Skeletal muscle tissue (tissue), 4 donors: ENCODE data around the gene CDC6. TPM values are rescaled to one million over a fixed set of nuclear protein-coding genes. Genes with fewer than 3 reads are reported as not detected.

Source experiments
- H3K27ac ChIP-seq: one replicate; pipeline ENCODE4 v1.7.0; 2013; ENCODE audit warnings: mild to moderate bottlenecking, low read depth, low read length, inconsistent platforms
- H3K27me3 ChIP-seq, 3 donors: one replicate each; pipeline ENCODE4 v1.7.0; 2013; ENCODE audit warnings: low read length in 3 of 3; ENCODE audit not compliant: control insufficient read depth in 3 of 3, insufficient read depth in 3 of 3
- H3K36me3 ChIP-seq, 3 donors: one replicate each; pipeline ENCODE4 v1.7.0; 2013; ENCODE audit warnings: low read length in 3 of 3; ENCODE audit not compliant: control insufficient read depth in 3 of 3, insufficient read depth in 3 of 3
- H3K4me1 ChIP-seq, 3 donors: one replicate each; pipeline ENCODE4 v1.7.0; 2013; ENCODE audit warnings: low read length in 3 of 3, mild to moderate bottlenecking in 3 of 3; ENCODE audit not compliant: control insufficient read depth in 3 of 3, insufficient read depth in 3 of 3
- H3K4me3 ChIP-seq, 3 donors: one replicate each; pipeline ENCODE4 v1.7.0; 2013; ENCODE audit warnings: low read length in 3 of 3
- H3K9ac ChIP-seq, 3 donors: one replicate each; pipeline ENCODE4 v1.7.0; 2013; ENCODE audit warnings: low read length in 3 of 3, mild to moderate bottlenecking in 3 of 3, moderate library complexity in 2 of 3, low read depth in 1 of 3
- H3K9me3 ChIP-seq, 3 donors: one replicate each; pipeline ENCODE4 v1.7.0; 2013; ENCODE audit warnings: low read length in 3 of 3; ENCODE audit not compliant: control insufficient read depth in 3 of 3
- total RNA-seq: library from RNA; depleted of rRNA; stranded (reverse); fragments of >200 nt; gene quantifications from one replicate; pipeline ENCODE4 v1.2.3, GENCODE V29; 2014
- donor health status: Osteomylitis.

Gene CDC6
- total RNA-seq, 1 donor from 2014 or later, result 4.2 TPM

- H3K36me3 ChIP-seq, result peaks cover 27 to 51% (median 45%) of the 10 kb centered on the region in 3 donors
- no peak overlapping the region for H3K27ac ChIP-seq
- no peaks in the 10 kb centered on the region for H3K4me1 ChIP-seq
- no peak overlapping the region for H3K4me3 ChIP-seq
- no peaks in the 10 kb centered on the region for H3K9me3 ChIP-seq
- H3K27me3 ChIP-seq, result no peaks in the 10 kb centered on the region
- no peak overlapping the region for H3K9ac ChIP-seq
Measured at GRCh38 chr17:40260528-40260927, 27.2 kb upstream of the CDC6 start.

DNA sequence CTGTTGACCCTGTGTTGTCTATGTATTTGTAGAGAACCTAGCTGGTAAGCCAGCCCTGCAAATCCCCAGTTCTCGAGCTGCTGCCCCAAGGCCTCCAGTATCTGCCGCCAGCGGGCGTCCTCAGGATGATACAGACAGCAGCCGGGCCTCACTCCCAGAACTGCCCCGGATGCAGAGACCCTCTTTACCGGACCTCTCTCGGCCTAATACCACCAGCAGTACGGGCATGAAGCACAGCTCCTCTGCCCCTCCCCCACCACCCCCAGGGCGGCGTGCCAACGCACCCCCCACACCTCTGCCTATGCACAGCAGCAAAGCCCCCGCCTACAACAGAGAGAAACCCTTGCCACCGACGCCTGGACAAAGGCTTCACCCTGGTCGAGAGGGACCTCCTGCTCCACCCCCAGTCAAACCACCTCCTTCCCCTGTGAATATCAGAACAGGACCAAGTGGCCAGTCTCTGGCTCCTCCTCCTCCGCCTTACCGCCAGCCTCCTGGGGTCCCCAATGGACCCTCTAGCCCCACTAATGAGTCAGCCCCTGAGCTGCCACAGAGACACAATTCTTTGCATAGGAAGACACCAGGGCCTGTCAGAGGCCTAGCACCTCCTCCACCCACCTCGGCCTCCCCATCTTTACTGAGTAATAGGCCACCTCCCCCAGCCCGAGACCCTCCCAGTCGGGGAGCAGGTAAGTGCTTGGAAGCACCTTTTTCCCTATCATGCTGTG, 23.1 kb upstream of the CDC6 start:
- H3K27ac ChIP-seq, result no peak overlapping the region
- no peak overlapping the region for H3K4me3 ChIP-seq
- H3K9ac ChIP-seq, result no peak overlapping the region
- no peaks in the 10 kb centered on the region for H3K27me3 ChIP-seq
- no peaks in the 10 kb centered on the region for H3K4me1 ChIP-seq
- peaks cover 27 to 50% (median 46%) of the 10 kb centered on the region in 3 donors for H3K36me3 ChIP-seq
- no peaks in the 10 kb centered on the region for H3K9me3 ChIP-seq

DNA sequence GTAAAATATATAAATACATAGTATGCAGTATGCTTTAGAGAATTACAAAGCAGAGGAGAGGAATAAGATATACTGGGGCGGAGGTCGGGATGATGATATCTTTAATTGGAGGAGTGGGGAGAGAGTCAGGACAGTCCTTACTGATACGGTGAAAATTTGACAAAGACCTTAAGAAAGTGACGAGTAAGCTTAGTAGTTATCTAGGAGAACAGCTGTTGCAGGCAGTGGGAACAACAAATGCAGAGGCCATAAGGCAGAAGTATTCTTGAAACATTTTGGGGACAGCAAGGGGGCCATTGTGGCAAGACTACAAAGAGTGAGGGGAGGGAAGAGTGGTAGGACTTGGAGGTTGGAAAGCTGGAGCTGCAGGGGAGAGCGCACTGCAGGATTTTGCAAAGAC, 22.3 kb upstream of the CDC6 start:
- no peak overlapping the region for H3K27ac ChIP-seq
- H3K4me1 ChIP-seq, result no peaks in the 10 kb centered on the region
- no peak overlapping the region for H3K9ac ChIP-seq
- no peaks in the 10 kb centered on the region for H3K27me3 ChIP-seq
- no peak overlapping the region for H3K4me3 ChIP-seq
- no peaks in the 10 kb centered on the region for H3K9me3 ChIP-seq
- H3K36me3 ChIP-seq, result peaks cover 28 to 50% (median 42%) of the 10 kb centered on the region in 3 donors

- Histone ChIP-seq H3K27ac (no peak overlapping the region), H3K27me3 (no peaks in the 10 kb centered on the region), H3K9me3 (no peaks in the 10 kb centered on the region), H3K9ac (no peak overlapping the region), H3K4me1 (no peaks in the 10 kb centered on the region), H3K36me3 (peaks cover 24 to 49% (median 36%) of the 10 kb centered on the region in 3 donors), H3K4me3 (no peak overlapping the region)
Measured at GRCh38 chr17:40266882-40267281, 20.8 kb upstream of the CDC6 start.

- no peak overlapping the region for H3K27ac ChIP-seq
- H3K9ac ChIP-seq, result no peak overlapping the region
- H3K4me3 ChIP-seq, result no peak overlapping the region
- H3K36me3 ChIP-seq, result peaks cover 18 to 46% (median 33%) of the 10 kb centered on the region in 3 donors
- H3K9me3 ChIP-seq, result no peaks in the 10 kb centered on the region
- H3K4me1 ChIP-seq, result no peaks in the 10 kb centered on the region
- H3K27me3 ChIP-seq, result no peaks in the 10 kb centered on the region
Measured at GRCh38 chr17:40268141-40268712, 19.5 kb upstream of the CDC6 start.

- H3K27me3 ChIP-seq, result no peaks in the 10 kb centered on the region
- H3K36me3 ChIP-seq, result peaks cover 41 to 57% (median 42%) of the 10 kb centered on the region in 3 donors
Measured at GRCh38 chr17:40278414-40278813, 9.3 kb upstream of the CDC6 start.

DNA sequence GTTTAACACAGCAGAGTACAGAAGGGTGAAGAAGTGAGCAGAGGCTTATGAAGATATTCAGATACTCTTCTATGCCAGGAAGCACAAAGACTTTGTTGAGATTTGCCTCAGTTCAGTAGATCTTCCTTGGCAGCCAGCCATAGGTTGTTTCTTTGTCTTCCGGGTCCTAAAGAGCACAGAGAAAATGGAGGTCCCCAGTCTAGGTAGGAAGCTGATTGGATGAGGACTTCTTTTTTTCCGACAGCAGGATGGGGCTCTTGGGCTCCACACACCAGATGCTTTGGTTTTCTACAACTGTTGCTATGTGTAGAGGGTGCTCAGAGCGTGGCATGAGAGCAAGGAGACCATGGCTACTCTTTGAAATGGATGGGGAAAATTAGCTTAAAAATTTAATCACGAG, 8.3 kb upstream of the CDC6 start:
- Histone ChIP-seq H3K27me3 (no peaks in the 10 kb centered on the region), H3K9me3 (no peaks in the 10 kb centered on the region), H3K4me1 (peaks cover 0 to 2% (median 0%) of the 10 kb centered on the region in 3 donors), H3K9ac (no peak overlapping the region), H3K27ac (no peak overlapping the region), H3K36me3 (peaks cover 36 to 49% (median 38%) of the 10 kb centered on the region in 3 donors), H3K4me3 (no peak overlapping the region)

More at GRCh38 chr17:40278414-40278813, 9.3 kb upstream of the CDC6 start:
- Histone ChIP-seq H3K9me3 (no peaks in the 10 kb centered on the region), H3K27ac (no peak overlapping the region), H3K4me3 (no peak overlapping the region), H3K4me1 (no peaks in the 10 kb centered on the region), H3K9ac (no peak overlapping the region)

DNA sequence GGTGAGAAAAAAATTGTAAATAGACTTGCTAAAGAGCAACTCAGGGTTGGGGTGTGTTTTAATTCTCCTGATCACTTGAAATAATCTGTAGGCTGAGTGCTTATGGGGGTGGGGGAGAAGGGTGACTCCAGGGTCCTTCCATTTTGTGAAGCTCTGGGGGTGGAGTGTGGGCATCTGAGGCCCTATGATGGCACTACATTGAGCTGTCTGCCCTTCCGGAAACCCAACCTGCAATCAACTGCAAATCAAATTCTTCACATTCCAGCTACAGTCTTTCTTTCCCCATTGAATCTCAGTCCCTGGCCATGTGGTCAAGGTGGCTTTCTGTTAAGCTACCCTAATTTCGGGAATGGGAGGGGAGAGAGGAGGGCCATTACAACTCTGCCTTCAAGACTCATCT, 6.0 kb upstream of the CDC6 start:
- Histone ChIP-seq H3K27ac (no peak overlapping the region), H3K9ac (no peak overlapping the region), H3K9me3 (no peaks in the 10 kb centered on the region), H3K36me3 (peaks cover 28 to 39% (median 29%) of the 10 kb centered on the region in 3 donors), H3K27me3 (no peaks in the 10 kb centered on the region), H3K4me1 (peaks cover 0 to 3% (median 0%) of the 10 kb centered on the region in 3 donors), H3K4me3 (no peak overlapping the region)

DNA sequence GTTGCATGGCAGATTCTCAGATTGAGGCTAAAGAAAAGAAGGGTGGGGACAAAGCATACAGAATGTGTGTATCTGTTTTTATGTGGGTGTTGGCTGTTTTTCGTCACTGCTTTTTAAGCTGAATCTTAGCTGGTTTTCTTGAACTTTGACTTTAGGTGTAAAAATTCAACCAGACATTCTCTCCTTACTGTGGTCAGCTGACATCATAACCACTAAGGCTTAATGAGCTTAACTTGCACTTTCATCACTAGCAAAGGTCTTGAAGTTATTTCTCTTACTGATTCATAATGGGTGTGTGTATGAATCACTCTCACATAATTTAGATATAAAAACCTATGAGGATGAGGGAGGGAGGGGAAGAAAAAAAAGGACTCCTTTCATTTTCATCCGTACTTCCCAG, 4.0 kb upstream of the CDC6 start:
- Histone ChIP-seq H3K36me3 (peaks cover 17 to 25% (median 20%) of the 10 kb centered on the region in 3 donors), H3K4me3 (no peak overlapping the region), H3K9ac (peak overlapping the region in 1 of 3 donors; percentile 28), H3K4me1 (peaks cover 8 to 12% (median 8%) of the 10 kb centered on the region in 3 donors), H3K27me3 (no peaks in the 10 kb centered on the region), H3K27ac (peak overlapping the region; percentile 36), H3K9me3 (no peaks in the 10 kb centered on the region)

- Histone ChIP-seq H3K9ac (no peak overlapping the region), H3K4me1 (peaks cover 8 to 12% (median 8%) of the 10 kb centered on the region in 3 donors), H3K27ac (peak overlapping the region; percentile 36), H3K27me3 (no peaks in the 10 kb centered on the region), H3K4me3 (no peak overlapping the region), H3K36me3 (peaks cover 14 to 20% (median 14%) of the 10 kb centered on the region in 3 donors), H3K9me3 (no peaks in the 10 kb centered on the region)
Measured at GRCh38 chr17:40284085-40284713, 3.5 kb upstream of the CDC6 start.
